ENCODE results near the gene VNN1.

- TF ChIP-seq POLR2A (IDR thresholded peaks at IDR 0.05) (no peak), CTCF (IDR thresholded peaks at IDR 0.05) (no peak)
Measured at GRCh38 chr6:132736239-132736638, 22.4 kb upstream of the VNN1 start.

Measured in thyroid gland (tissue), 4 donors.